HG03045 (cell line): ENCODE data around the gene ZSWIM3.
"Not testable (repeated sequence)": the region's sequence is repeated elsewhere in the genome, so short reads cannot be mapped to it uniquely, and the experiment has no call there.

Source experiments
- ATAC-seq: cut with Tn5 transposase; IDR thresholded peaks from one replicate; pipeline ENCODE4 v1.9.1; 2021; ENCODE audit warnings: mild to moderate bottlenecking, moderate library complexity; ENCODE audit not compliant: unreplicated experiment

The ZSWIM3 gene

GRCh38 chr20:45859916-45860315, 2.5 kb downstream of the ZSWIM3 start:
- no peak for ATAC-seq

GRCh38 chr20:45860560-45861220, 3.3 kb downstream of the ZSWIM3 start:
- ATAC-seq, result no peak

- ATAC-seq, result no peak
Measured at GRCh38 chr20:45861221-45862075, 4.0 kb downstream of the ZSWIM3 start.

GRCh38 chr20:45863543-45864470, 6.4 kb downstream of the ZSWIM3 start:
- no peak for ATAC-seq

- ATAC-seq, result no peak
Measured at GRCh38 chr20:45866454-45866853, 9.0 kb downstream of the ZSWIM3 start.

GRCh38 chr20:45867136-45867818, 9.9 kb downstream of the ZSWIM3 start:
- ATAC-seq, result no peak

GRCh38 chr20:45867819-45868176, 10.4 kb downstream of the ZSWIM3 start:
- ATAC-seq, result no peak

- no peak for ATAC-seq
Measured at GRCh38 chr20:45872626-45873025, 15.2 kb downstream of the ZSWIM3 start.

GRCh38 chr20:45873409-45874103, 16.1 kb downstream of the ZSWIM3 start:
- no peak for ATAC-seq

- not testable (repeated sequence) for ATAC-seq
Measured at GRCh38 chr20:45874104-45874481, 16.7 kb downstream of the ZSWIM3 start.

- no peak for ATAC-seq
Measured at GRCh38 chr20:45874576-45874975, 17.2 kb downstream of the ZSWIM3 start.

- no peak for ATAC-seq
Measured at GRCh38 chr20:45878076-45878761, 20.8 kb downstream of the ZSWIM3 start.

- ATAC-seq, result peak; percentile 97
Measured at GRCh38 chr20:45880988-45881788, 23.8 kb downstream of the ZSWIM3 start, which contains the start of gene ZSWIM1. ZSWIM1 (plus strand) TSS chr20:45881227; CDS start chr20:45882593, 1,366 bp downstream.

GRCh38 chr20:45882469-45883099, 25.2 kb downstream of the ZSWIM3 start:
- ATAC-seq, result no peak

GRCh38 chr20:45883100-45883469, 25.7 kb downstream of the ZSWIM3 start:
- ATAC-seq, result no peak

- no peak for ATAC-seq
Measured at GRCh38 chr20:45886590-45887345, 29.4 kb downstream of the ZSWIM3 start.

- no peak for ATAC-seq
Measured at GRCh38 chr20:45887346-45887715, 29.9 kb downstream of the ZSWIM3 start, which contains the start of gene SPATA25. SPATA25 (minus strand) TSS chr20:45887622; CDS start chr20:45887590, 32 bp downstream.
